ENCODE data around the gene ZNG1F. TPM values are rescaled to one million over a fixed set of nuclear protein-coding genes. Genes with fewer than 3 reads are reported as not detected.
"Not testable (repeated sequence)": the region's sequence is repeated elsewhere in the genome, so short reads cannot be mapped to it uniquely, and the experiment has no call there.

The ZNG1F gene
- total RNA-seq, 1 donor from 2014 or later, result 5.6 TPM

GRCh38 chr9:41123396-41123795 lies 65.7 kb downstream of the ZNG1F start:
- not testable (repeated sequence) for DNase-seq (ENCODE audit: low spot score)

- DNase-seq (ENCODE audit: low spot score), result not testable (repeated sequence)
Observed at GRCh38 chr9:41120696-41121095, 68.4 kb downstream of the ZNG1F start.

GRCh38 chr9:41119719-41120118 lies 69.4 kb downstream of the ZNG1F start:
- not testable (repeated sequence) for DNase-seq (ENCODE audit: low spot score)

GRCh38 chr9:41119311-41119710 lies 69.8 kb downstream of the ZNG1F start:
- DNase-seq (ENCODE audit: low spot score), result not testable (repeated sequence)

DNA sequence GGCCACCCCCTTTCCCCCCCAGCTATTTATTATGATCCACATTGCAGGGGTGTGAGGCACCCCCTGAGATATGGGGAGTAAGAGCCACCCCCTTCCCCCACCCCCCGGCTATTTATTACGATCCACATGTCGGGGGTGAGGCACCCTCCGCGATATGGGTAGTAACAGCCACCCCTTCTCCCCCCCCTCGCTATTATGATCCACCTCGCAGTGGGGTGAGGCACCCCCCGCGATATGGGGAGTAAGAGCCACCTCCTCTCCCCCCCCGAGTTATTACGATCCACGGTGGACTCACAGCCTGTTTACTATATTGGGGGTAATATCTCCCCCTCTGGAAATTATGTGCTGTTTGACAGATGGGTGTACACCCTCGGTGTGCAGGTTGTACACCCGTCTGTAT lies 75.8 kb downstream of the ZNG1F start:
- not testable (repeated sequence) for DNase-seq (ENCODE audit: low spot score)

DNA sequence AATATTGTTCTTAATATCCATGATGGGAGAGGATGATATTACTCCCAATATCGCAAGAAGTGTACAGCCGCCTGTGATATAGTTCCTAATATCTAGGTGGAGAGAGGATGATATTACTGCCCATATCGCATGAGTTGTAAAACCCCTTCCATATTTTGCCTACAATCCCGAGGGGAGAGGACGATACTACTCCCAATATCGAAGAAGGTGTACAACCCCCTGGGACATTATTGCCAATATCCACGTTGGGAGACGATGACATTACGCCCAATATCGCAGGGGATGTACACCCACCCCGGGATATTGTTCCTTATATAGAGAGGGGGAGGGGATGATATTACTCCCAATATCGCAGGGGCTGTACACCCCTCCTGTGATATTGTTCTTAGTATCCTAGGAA lies 77.7 kb downstream of the ZNG1F start:
- DNase-seq (ENCODE audit: low spot score), result not testable (repeated sequence)

DNA sequence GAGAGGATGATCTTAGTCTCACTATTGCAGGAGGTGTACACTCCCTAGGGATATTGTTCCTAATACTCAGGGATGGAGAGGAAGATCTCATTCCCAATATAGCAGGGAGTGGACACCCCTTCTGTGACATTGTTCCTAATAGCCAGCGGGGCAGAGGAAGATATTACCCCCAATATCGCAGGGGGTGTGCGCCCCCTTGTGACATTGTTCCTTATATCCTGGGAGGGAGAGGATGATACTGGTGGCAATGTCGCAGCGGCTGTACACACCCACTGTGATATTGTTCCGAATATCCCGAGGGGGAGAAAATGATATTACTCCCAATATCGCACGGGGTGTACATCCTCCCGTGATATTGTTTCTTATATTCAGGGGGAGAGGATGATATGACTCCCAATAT lies 78.2 kb downstream of the ZNG1F start:
- DNase-seq (ENCODE audit: low spot score), result not testable (repeated sequence)

GRCh38 chr9:41109253-41109652 lies 79.9 kb downstream of the ZNG1F start:
- DNase-seq (ENCODE audit: low spot score), result not testable (repeated sequence)

- DNase-seq (ENCODE audit: low spot score), result not testable (repeated sequence)
Observed at GRCh38 chr9:41108816-41109215, 80.3 kb downstream of the ZNG1F start.

DNA sequence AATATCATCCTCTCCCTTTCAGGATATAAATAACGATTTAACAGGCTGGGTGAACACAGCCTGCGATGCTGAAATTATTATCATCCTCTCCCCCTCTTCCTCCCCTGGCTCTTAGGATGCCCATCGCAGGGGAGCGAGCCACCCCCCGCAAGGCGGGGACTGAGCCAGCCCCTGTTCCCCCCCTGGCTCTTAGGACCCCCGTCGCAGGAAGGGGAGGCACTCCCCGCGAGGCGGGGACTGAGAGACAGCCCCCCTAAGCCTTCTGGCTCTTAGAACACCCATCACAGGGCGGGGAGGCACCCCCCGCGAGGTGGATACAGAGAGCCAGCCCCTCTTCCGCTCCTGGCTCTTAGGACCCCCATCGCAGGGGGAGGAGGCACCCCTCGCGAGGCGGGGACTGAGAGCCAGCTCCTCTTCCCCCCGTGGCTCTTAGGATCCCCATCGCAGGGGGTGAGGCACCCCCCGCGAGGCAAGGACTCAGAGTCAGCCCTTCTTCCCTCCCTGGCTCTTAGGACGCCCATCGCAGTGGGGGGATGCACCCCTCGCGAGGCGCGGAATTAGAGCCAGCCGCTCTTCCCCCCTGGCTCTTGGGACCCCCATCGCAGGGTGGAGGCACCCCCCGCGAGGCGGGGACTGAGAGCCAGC lies 82.5 kb downstream of the ZNG1F start:
- not testable (repeated sequence) for DNase-seq (ENCODE audit: low spot score)

DNA sequence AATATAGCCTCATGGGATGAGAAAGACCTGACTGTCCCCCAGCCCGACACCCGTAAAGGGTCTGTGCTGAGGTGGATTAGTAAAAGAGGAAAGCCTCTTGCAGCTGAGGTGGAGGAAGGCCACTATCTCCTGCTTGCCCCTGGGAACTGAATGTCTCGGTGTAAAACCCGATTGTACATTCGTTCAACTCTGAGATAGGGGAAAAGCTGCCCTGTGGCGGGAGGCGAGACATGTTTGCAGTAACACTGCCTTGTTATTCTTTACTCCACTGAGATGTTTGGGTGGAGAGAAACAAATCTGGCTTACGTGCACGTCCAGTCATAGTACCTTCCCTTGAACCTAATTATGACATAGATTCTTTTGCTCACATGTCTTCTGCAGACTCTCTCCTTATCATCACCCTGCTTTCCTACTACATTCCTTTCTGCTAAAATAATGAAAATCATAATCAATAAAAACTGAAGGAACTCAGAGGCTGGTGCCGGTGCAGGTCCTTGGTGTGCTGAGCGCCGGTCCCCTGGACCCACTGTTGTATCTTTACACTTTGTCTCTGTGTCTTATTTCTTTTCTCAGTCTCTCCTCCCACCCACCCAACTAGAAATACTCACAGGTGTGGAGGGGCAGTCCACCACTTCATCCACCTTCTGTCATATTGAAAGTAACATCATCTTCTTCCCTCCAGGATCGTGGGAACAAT lies 83.4 kb downstream of the ZNG1F start:
- not testable (repeated sequence) for DNase-seq (ENCODE audit: low spot score)

GRCh38 chr9:41104542-41104941 lies 84.6 kb downstream of the ZNG1F start:
- not testable (repeated sequence) for DNase-seq (ENCODE audit: low spot score)

GRCh38 chr9:41100508-41100907 lies 88.6 kb downstream of the ZNG1F start:
- not testable (repeated sequence) for DNase-seq (ENCODE audit: low spot score)

DNA sequence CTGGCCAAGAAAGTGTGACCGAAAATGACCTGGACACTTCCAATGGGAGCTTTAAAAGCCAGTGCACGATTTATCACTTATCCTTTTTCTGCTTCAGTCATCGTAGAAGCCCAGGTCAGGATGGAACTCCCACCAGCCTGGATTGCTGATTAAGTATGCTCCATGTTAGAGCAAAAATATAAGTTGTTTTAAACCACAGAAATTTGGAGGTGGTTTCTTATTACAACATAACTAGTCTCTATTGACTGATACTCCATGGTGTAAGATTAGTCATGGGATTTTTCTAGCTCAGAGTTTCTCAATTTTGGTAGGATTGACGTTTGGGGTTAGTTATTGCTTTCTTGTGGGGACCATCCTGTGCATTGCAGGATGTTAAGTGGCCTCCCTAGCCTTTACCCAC lies 90.4 kb downstream of the ZNG1F start:
- not testable (repeated sequence) for DNase-seq (ENCODE audit: low spot score)

DNA sequence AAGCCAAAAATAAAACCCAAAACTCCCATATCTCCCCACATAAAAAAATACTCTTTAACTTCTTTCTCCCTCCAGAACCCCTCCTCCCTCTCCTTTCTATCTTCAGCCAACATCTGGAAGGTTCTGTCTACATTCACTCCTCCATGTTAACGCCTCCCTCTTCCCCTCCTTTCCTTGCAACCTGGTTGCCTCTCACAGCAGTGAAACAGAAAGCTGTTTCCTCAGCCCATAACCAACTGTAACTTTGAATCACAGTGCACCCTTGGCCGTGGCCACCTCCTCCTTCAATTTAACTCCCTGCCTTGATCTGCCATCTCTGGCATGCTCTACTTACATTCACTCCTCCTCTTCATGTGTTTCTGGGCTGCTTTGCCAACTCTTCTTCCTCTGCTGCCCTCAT lies 94.1 kb downstream of the ZNG1F start:
- not testable (repeated sequence) for DNase-seq (ENCODE audit: low spot score)

DNA sequence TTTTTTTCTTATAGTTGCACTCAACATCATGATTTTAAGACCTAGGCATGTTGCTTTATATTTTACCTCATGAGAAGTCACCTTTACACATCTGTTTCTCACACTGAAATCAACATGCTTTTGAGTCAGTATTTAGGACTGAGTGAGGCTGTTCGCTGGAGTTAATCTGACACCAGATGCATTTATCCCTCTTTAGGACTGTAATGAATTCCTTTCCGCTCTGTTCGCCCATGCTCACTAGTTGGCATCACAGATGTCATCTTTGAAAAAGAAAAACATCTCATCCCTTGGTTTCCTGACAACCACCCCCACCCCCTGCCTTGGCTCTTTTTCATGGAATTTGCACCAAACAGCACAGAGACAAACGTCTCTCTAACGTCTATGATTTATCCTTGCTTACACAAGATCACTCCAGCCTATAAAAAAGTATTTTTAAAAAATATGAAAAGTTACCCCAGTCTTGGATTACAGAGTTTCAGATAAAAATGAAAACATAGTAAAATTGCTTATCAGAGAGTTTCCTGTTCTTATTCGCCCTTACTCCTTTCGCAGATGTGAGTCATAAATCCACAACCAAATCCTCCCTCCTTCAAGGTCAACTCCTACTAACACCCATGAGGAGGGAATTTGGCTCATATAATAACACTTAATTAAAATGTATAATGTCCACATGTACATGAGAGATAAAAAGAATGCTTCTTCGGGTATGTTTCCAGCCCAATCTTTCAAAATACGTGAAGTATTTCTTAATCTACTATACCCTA lies 94.9 kb downstream of the ZNG1F start:
- DNase-seq (ENCODE audit: low spot score), result not testable (repeated sequence)

GRCh38 chr9:41090922-41091321 lies 98.2 kb downstream of the ZNG1F start:
- not testable (repeated sequence) for DNase-seq (ENCODE audit: low spot score)

- not testable (repeated sequence) for DNase-seq (ENCODE audit: low spot score)
Observed at GRCh38 chr9:41090386-41090785, 98.7 kb downstream of the ZNG1F start.

GRCh38 chr9:41088450-41089059 lies 100.6 kb downstream of the ZNG1F start:
- not testable (repeated sequence) for DNase-seq (ENCODE audit: low spot score)

DNA sequence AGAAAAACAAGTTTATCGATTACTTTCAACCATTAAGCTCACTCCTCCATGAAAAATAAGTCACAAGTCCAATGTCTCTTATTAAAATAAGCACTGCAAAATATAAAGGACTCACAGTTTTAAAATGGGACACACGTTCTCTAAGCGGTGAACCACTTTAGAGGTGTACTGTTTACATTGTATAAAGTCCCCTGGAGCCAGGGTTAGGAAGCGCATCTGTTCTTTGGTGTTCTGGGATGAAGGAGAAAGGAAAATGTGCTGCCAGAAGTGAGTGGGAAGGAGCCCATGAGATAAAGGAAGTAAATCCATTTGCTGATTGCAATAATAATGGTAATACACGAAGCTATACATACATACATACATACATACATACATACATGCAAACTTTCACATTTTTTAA lies 101.2 kb downstream of the ZNG1F start:
- DNase-seq (ENCODE audit: low spot score), result not testable (repeated sequence)

- DNase-seq (ENCODE audit: low spot score), result not testable (repeated sequence)
Observed at GRCh38 chr9:41087157-41087780, 101.8 kb downstream of the ZNG1F start.

GRCh38 chr9:41086685-41087084 lies 102.4 kb downstream of the ZNG1F start:
- DNase-seq (ENCODE audit: low spot score), result not testable (repeated sequence)
